NCI-H1092 treated with DMSO at 0.1 percent for 48 hours (cell line): ENCODE results near the gene D2HGDH.
"Not testable (repeated sequence)": the region's sequence is repeated elsewhere in the genome, so short reads cannot be mapped to it uniquely, and the experiment has no call there.

Source experiments
- DNase-seq: peaks from one replicate; lab custom pipeline; 2025; lab: John Stamatoyannopoulos, UW

The D2HGDH gene

GRCh38 chr2:241748468-241749256 is 14.2 kb downstream of the D2HGDH start:
- DNase-seq = no peak

GRCh38 chr2:241750076-241750840 is 15.8 kb downstream of the D2HGDH start:
- DNase-seq = no peak

- no peak for DNase-seq
Measured at GRCh38 chr2:241751152-241751551, 16.7 kb downstream of the D2HGDH start.

DNA sequence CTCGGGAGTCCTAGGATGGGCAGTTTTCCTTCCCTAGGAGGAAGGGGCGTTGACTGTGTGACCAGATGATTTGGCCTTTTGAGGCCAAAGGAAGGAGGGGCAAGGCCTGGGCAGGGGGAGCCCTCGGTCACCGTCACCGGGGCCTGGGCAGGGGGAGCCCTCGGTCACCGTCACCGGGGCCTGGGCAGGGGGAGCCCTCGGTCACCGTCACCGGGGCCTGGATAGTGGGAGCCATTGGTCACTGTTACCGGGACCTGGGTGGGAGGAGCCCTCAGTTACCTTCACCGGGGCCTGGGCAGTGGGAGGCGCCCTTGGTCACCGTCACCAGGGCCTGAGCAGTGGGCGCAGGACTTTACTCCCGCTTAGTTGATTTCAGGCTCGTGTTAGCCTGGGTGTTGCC is 17.3 kb downstream of the D2HGDH start:
- no peak for DNase-seq

GRCh38 chr2:241752253-241752652 is 17.8 kb downstream of the D2HGDH start:
- no peak for DNase-seq

DNA sequence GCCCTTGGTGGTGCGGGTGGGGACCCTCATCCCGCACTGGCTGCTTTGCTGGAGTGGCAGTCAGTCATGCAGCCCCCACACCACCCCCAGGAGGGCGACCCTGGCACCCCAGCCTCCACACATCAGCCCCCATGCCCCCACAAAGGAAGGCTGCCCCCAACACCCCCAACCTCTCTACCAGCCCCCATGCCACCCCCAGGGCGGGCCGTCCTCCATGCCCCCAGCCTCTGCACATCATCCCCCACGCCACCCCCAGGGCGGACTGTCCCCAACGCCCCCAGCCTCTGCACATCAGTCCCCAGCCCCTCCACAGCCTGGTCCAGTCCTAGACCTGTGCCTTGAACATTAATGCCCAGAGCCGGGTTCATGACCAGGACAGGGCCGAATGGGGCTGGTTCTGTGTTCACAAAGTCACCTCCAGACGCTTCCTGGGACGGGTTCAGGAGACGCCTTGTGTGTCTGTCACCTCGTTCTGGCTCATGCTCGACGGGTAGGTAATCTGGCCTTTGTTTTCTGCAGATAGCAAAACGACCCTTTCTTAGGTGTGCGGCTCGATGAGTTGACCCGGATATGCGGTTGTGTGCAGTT is 18.4 kb downstream of the D2HGDH start:
- no peak for DNase-seq

- DNase-seq = no peak
Measured at GRCh38 chr2:241753493-241753892, 19.1 kb downstream of the D2HGDH start.

- DNase-seq = no peak
Measured at GRCh38 chr2:241754042-241754441, 19.6 kb downstream of the D2HGDH start.

- no peak for DNase-seq
Measured at GRCh38 chr2:241755166-241755565, 20.7 kb downstream of the D2HGDH start.

DNA sequence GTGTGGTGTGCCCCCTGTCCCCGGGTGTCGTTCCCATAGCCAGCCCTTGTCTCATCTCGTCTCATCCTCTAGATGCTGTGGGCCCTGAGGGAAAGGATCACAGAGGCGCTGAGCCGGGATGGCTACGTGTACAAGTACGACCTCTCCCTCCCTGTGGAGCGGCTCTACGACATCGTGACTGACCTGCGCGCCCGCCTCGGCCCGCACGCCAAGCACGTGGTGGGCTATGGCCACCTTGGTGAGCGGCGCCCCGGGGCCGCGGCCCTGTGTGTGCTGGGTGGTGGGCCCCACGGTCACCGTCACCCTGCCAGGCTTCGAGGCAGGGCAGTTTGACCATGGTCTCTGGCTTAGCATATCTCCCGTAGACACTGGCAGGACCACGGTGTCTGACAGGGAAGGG is 21.3 kb downstream of the D2HGDH start:
- DNase-seq = no peak

DNA sequence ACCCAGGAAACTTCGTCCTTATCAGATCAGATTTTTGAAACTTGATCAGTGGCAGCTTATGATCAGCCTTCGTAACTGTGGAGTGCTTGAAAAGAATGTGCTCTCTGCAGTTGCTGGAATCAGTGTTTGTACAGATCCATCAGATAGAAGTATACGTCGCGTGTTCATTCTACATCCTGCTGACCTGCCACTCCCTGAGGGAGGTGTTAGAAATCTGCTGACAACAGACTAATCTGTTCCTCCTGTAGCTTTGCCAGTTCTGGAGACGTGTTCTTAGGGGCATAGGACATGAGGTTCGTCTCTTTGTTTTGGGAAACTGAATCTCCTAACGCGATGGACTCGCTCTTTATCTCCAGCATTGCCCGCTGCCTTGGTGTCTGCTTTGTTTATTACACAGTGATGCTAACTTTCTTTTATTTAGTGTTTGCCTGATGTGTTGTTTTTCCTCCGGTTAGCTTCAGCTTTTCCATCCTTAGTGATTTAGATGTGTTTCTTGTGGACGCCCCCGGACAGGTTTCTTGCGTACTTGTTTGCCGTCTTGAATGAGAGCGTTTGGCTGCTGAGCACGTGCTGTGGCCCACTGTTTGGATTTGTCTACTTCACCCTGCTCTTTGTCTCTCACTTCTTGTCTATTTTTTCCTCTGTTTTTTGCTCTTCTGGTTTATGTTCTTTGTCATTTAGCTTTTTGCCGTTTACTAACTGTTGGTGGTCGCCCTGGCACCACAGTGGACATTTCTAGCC is 24.8 kb downstream of the D2HGDH start:
- DNase-seq = no peak

- not testable (repeated sequence) for DNase-seq
Measured at GRCh38 chr2:241759893-241760292, 25.5 kb downstream of the D2HGDH start.

DNA sequence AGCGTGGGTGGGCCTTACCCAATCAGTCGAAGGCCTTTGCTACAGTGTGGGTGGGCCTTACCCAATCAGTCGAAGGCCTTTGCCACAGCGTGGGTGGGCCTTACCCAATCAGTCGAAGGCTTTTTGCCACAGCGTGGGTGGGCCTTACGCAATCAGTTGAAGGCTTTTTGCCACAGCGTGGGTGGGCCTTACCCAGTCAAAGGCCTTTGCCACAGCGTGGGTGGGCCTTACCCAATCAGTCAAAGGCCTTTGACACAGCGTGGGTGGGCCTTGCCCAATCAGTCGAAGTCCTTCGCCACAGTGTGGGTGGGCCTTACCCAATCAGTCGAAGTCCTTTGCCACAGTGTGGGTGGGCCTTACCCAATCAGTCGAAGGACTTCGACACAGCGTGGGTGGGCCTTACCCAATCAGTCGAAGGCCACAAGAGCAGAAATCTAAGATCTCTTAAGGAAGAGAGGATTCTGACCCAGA is 25.9 kb downstream of the D2HGDH start:
- DNase-seq = no peak

- no peak for DNase-seq
Measured at GRCh38 chr2:241762321-241762932, 28.0 kb downstream of the D2HGDH start.

- no peak for DNase-seq
Measured at GRCh38 chr2:241762933-241763369, 28.5 kb downstream of the D2HGDH start.

DNA sequence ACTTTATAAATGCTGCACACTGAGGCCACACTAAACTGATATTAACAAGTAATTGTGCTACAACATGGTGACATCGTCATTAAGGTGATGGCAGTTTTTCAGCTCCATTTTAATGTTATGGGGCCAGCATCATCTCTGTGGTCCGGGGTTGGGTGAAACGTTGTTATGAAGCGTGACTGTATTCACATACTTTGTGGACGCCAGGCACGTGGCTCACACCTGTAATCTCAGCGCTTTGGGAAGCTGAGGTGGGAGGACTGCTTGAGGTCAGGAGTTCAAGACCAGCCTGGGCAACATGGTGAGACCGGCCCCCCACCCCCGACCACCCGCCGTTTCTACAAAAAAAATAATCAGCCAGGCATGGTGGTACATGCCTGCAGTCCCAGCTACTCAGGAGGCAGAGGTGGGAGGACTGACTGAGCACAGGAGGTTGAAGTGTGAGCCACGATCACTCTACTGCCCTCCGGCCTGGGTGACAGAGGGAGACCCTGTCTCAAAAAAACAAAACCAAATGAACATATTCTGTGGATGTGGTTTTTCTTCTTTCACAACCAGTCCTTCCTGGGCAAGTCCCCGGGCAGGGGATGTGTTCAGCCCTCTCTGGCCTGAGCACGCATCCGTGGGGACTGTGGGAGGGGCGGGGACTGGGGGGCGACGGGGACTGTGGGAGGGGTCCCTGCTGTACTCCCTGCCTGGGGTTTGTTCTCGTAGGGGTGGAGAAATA is 29.3 kb downstream of the D2HGDH start:
- DNase-seq = no peak

DNA sequence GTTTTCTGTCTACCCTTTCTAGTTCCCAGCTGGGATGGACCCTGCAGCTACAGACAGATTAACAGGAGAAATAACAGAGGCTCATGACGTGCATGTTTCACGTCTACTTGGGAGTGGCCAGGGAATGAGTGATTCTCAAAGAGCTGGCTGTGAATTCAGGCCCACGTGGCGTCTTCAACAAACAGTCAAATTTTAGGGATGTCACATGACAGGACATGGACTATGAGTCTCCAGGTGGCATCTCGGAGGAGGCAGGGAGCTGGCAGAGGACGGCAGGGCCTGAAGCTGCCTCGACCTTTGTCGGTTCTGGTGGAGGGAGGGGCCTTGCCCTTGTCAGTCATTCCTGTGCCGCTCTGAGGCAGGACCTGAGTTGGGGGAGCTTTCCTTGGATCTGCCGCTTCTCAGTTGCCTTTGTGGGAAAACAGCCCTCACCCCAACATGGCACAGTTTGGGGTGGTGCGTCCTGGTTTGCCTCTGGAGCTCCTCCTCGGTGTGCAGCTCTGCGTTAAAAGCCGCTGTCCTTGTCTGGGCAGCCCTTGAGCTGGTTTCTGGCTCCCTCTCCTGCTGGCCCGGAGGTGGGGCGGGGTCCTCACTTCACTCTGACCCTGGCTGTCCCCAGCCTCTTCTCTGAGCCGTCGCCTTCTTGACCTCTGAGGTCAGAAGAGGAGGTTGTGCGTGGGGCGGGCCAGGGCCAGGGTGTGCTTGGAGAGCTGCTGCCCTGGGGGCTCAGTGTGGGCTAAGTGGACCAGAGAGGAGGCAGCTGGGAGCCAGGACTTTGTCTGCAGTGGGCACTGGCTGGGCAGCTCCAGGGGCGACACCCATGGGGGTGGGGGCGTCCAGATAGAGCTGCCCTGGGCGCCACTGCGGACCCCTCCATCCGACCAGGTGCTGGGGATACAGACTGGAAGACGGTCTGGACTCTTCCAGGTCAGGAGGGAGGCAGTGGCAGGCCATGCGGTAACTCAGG is 30.1 kb downstream of the D2HGDH start:
- no peak for DNase-seq

DNA sequence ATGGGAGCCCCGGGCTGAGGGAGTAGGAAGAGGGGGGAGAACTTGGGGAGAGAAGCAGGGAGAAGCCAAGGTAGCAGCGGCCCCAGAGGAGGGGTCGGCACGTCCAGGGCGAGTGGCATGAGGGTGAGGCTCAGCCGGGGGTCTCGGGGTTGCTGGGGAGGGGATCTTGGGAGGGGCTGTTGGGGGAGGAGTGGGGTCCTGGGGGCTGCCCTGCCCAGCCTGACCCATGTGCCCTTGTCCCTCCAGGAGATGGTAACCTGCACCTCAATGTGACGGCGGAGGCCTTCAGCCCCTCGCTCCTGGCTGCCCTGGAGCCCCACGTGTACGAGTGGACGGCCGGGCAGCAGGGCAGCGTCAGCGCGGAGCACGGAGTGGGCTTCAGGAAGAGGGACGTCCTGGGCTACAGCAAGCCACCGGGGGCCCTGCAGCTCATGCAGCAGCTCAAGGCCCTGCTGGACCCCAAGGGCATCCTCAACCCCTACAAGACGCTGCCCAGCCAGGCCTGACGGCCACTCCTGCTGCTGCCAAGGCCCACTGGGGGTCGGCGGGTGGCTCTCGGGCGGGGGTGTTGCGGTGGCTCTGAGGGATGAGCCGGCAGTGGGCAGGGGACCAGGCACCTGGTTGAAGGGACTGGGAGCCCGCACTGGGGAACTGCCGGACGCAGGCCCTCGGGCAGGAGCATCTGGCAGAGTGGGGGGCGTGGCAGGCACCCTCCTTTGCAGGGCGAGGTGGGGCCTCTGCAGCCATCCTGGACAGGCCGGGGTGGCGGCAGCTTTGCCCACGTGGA is 33.2 kb downstream of the D2HGDH start:
- DNase-seq = no peak

- no peak for DNase-seq
Measured at GRCh38 chr2:241768251-241768711, 33.9 kb downstream of the D2HGDH start.
